Erythroblast (primary cell): Measurements from ENCODE around the gene ZCRB1.

Experiments
- GATA1 ChIP-seq: IDR thresholded peaks from 2 replicates; pipeline ENCODE4 v1.6.1; 2011; ENCODE audit warnings: low read depth, mild to moderate bottlenecking, control low read depth, low read length, moderate library complexity
- POLR2A ChIP-seq: IDR thresholded peaks from 2 replicates; pipeline ENCODE4 v1.6.1; 2011; ENCODE audit warnings: mild to moderate bottlenecking, low read length

- TF ChIP-seq POLR2A = no peak
- no peak for TF ChIP-seq GATA1
Measured at GRCh38 chr12:42343721-42344120, 17.8 kb upstream of the ZCRB1 start.
